Esophagus squamous epithelium (tissue), 5 donors: ENCODE results near the gene FBXO33. TPM values are rescaled to one million over a fixed set of nuclear protein-coding genes. Genes with fewer than 3 reads are reported as not detected.

ENCODE experiments used
- DNase-seq: peaks from one replicate; lab custom pipeline; 2025; lab: John Stamatoyannopoulos, UW
- H3K27ac ChIP-seq, 4 donors: fragments of 200-600 bp; sonication (generic); one replicate each; pipeline ENCODE4 v1.5.1; 2016 to 2019; ENCODE audit warnings: mild to moderate bottlenecking in 1 of 4
- H3K27me3 ChIP-seq, 4 donors: fragments of 200-600 bp; sonication (generic); 1 replicate in 3 of 4; 2 replicates in 1 of 4; pipeline versions ENCODE4 v1.5.1 to v1.6.0; 2017 to 2021; ENCODE audit warnings: antibody characterized with exemption in 1 of 4
- H3K36me3 ChIP-seq, 3 donors: fragments of 200-600 bp; sonication (generic); one replicate each; pipeline ENCODE4 v1.5.1; 2016 to 2019
- H3K4me1 ChIP-seq, 3 donors: fragments of 200-600 bp; sonication (generic); one replicate each; pipeline ENCODE4 v1.5.1; 2017 to 2019
- H3K4me3 ChIP-seq, 4 donors: fragments of 200-600 bp; sonication (generic); 1 replicate in 3 of 4; 2 replicates in 1 of 4; pipeline ENCODE4 v1.5.1; 2016 to 2019; ENCODE audit warnings: mild to moderate bottlenecking in 2 of 4, moderate library complexity in 1 of 4
- H3K9me3 ChIP-seq, 3 donors: fragments of 200-600 bp; sonication (generic); one replicate each; pipeline ENCODE4 v1.5.1; 2016 to 2019
- POLR2A ChIP-seq, 4 donors: fragments of 450-650 bp; IDR thresholded peaks; one replicate each; pipeline ENCODE4 v1.6.1; 2017; ENCODE audit warnings: antibody characterized with exemption in 4 of 4, mild to moderate bottlenecking in 4 of 4, moderate library complexity in 3 of 4
- WGBS, 2 donors: methylation state at CpG; one replicate each; pipeline ENCODE4 v1.1.5; 2018; 5-methylcytosine and 5-hydroxymethylcytosine counted together
- intact Hi-C: fragments of 100-400 bp; cut with DNase I; formaldehyde crosslinking; loops from one replicate; pipeline ENCODE4 v1.15.0; 2022
- total RNA-seq, 4 donors: library from RNA; depleted of rRNA; stranded (reverse); fragments of >200 nt; gene quantifications; one replicate each; pipeline ENCODE4 v1.1.0, GENCODE V29; 2016
- TF ChIP-seq, protein P1 (sequence below), 6 experiments: fragments of 450-650 bp in 4 of 6; fragments of 200-600 bp in 2 of 6; sonication (generic) in 2 of 6; IDR thresholded peaks; one replicate each; pipeline ENCODE4 v1.5.1; 2016 to 2019; ENCODE audit warnings: antibody characterized with exemption in 6 of 6, mild to moderate bottlenecking in 4 of 6, moderate library complexity in 4 of 6
- donor health status: DM: yes; HTN: yes; CAD: no.

FBXO33 gene
- total RNA-seq, 4 donors from 2014 or later: 4.8 to 10.1 (median 9.0) TPM

- H3K4me3 ChIP-seq: no peak overlapping the region
- no peak overlapping the region for H3K27ac ChIP-seq
- H3K27me3 ChIP-seq: no peaks in the 10 kb centered on the region
- no peaks in the 10 kb centered on the region for H3K9me3 ChIP-seq
- TF ChIP-seq, protein P1, sequence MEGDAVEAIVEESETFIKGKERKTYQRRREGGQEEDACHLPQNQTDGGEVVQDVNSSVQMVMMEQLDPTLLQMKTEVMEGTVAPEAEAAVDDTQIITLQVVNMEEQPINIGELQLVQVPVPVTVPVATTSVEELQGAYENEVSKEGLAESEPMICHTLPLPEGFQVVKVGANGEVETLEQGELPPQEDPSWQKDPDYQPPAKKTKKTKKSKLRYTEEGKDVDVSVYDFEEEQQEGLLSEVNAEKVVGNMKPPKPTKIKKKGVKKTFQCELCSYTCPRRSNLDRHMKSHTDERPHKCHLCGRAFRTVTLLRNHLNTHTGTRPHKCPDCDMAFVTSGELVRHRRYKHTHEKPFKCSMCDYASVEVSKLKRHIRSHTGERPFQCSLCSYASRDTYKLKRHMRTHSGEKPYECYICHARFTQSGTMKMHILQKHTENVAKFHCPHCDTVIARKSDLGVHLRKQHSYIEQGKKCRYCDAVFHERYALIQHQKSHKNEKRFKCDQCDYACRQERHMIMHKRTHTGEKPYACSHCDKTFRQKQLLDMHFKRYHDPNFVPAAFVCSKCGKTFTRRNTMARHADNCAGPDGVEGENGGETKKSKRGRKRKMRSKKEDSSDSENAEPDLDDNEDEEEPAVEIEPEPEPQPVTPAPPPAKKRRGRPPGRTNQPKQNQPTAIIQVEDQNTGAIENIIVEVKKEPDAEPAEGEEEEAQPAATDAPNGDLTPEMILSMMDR (IDR thresholded peaks at IDR 0.05): no peak
- no peak for TF ChIP-seq POLR2A (IDR thresholded peaks at IDR 0.05)
- peaks cover 0 to 7% (median 0%) of the 10 kb centered on the region in 3 donors for H3K36me3 ChIP-seq
- DNase-seq: no peak
- intact Hi-C loops: no loop called here
- 55 to 89% methylated on average over 3 of the region's 3 CpGs for WGBS, 2 donors
- H3K4me1 ChIP-seq: no peaks in the 10 kb centered on the region
Observed at GRCh38 chr14:39406560-39406959, 25.7 kb downstream of the FBXO33 start.

- Histone ChIP-seq H3K4me3 (no peak overlapping the region), H3K9me3 (no peaks in the 10 kb centered on the region), H3K27ac (no peak overlapping the region), H3K27me3 (no peaks in the 10 kb centered on the region), H3K36me3 (peaks cover 0 to 72% (median 0%) of the 10 kb centered on the region in 3 donors), H3K4me1 (peaks cover 0 to 9% (median 0%) of the 10 kb centered on the region in 3 donors)
- DNase-seq: no peak
- 90% methylated on average over 6 of the region's 6 CpGs for WGBS, 2 donors
- TF ChIP-seq, protein P1 (IDR thresholded peaks at IDR 0.05): no peak
- TF ChIP-seq POLR2A (IDR thresholded peaks at IDR 0.05): no peak
- intact Hi-C loops: no loop called here
Observed at GRCh38 chr14:39398382-39398781, 33.9 kb downstream of the FBXO33 start.

- H3K4me1 ChIP-seq: peaks cover 0 to 19% (median 3%) of the 10 kb centered on the region in 3 donors
- intact Hi-C loops: no loop called here
- no peak for DNase-seq
- H3K4me3 ChIP-seq: no peak overlapping the region
- peaks cover 0 to 68% (median 0%) of the 10 kb centered on the region in 3 donors for H3K36me3 ChIP-seq
- no peak for TF ChIP-seq POLR2A (IDR thresholded peaks at IDR 0.05)
- TF ChIP-seq, protein P1 (IDR thresholded peaks at IDR 0.05): no peak
- no peaks in the 10 kb centered on the region for H3K27me3 ChIP-seq
- no peaks in the 10 kb centered on the region for H3K9me3 ChIP-seq
- H3K27ac ChIP-seq: no peak overlapping the region
Observed at GRCh38 chr14:39396448-39396847, 35.8 kb downstream of the FBXO33 start.

DNA sequence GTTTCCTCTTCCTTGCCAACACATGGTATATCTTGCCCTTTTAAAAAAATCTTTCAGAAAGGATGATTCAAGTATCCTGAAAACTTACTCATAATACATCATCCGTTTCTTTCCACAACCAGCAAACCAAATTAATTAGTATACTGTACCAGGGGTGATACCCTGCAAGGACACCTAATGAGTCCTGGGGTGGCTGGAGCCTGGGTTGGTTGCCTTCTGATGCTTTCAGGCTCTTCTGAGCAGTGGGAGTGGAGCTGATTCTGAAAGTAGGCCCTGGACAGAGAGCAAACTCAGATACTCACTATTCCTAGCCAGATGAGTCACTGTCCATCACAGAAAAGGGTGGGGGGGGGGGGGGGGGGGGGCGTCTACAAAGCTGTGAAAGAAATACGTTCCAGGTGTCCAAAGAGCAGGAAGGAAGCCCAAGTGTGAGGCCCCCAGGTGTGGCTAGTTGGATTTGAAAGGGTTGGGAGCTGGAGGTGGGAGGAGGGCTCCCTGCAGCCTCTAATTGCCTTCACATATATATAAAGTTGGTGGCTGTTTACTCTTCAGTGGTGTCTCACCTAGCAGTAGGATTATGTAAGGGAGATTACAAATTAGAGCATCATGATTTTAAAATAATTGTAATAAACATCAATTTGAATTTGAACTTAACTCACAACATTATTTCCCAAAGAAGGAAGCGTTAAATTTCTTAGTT lies 36.5 kb downstream of the FBXO33 start:
- DNase-seq: no peak
- H3K36me3 ChIP-seq: peaks cover 0 to 61% (median 0%) of the 10 kb centered on the region in 3 donors
- WGBS, 2 donors: 66 to 79% methylated on average over 3 of the region's 4 CpGs
- H3K4me1 ChIP-seq: peaks cover 0 to 19% (median 3%) of the 10 kb centered on the region in 3 donors
- H3K27me3 ChIP-seq: no peaks in the 10 kb centered on the region
- H3K27ac ChIP-seq: no peak overlapping the region
- intact Hi-C loops: no loop called here
- TF ChIP-seq, protein P1 (IDR thresholded peaks at IDR 0.05): no peak
- no peak for TF ChIP-seq POLR2A (IDR thresholded peaks at IDR 0.05)
- no peak overlapping the region for H3K4me3 ChIP-seq
- H3K9me3 ChIP-seq: no peaks in the 10 kb centered on the region

DNA sequence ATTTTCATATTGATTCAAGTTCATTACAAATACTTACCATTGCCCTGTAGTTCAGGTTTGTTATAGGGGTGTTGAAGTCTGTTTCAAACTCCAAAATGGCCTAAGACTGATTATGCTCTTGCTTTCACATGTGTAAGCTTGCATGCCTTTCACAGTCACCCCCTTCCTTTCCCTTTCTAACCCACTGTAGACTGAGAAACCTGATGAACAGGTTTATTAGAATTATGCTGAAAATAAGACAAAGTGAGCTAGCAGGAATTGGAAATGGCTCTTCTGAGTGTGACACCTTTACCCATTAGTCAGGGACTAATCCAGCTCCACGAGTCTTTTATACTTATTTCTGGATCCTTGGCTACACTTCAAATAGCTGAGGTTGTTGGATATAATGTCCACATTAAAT lies 38.9 kb downstream of the FBXO33 start:
- Histone ChIP-seq H3K27me3 (no peaks in the 10 kb centered on the region), H3K4me3 (no peak overlapping the region), H3K4me1 (peaks cover 0 to 19% (median 3%) of the 10 kb centered on the region in 3 donors), H3K36me3 (peaks cover 0 to 39% (median 0%) of the 10 kb centered on the region in 3 donors), H3K27ac (peak overlapping the region in 3 of 4 donors; percentile 10 to 35 (median 18)), H3K9me3 (no peaks in the 10 kb centered on the region)
- WGBS, 2 donors: 24 to 27% methylated on average over 1 of the region's 1 CpG
- TF ChIP-seq, protein P1 (IDR thresholded peaks at IDR 0.05): no peak
- TF ChIP-seq POLR2A (IDR thresholded peaks at IDR 0.05): no peak
- DNase-seq: no peak
- intact Hi-C loops: no loop called here
